ENCODE measurements around the gene SLX9.
"Not testable (repeated sequence)": the region's sequence is repeated elsewhere in the genome, so short reads cannot be mapped to it uniquely, and the experiment has no call there.

Gene SLX9

DNA sequence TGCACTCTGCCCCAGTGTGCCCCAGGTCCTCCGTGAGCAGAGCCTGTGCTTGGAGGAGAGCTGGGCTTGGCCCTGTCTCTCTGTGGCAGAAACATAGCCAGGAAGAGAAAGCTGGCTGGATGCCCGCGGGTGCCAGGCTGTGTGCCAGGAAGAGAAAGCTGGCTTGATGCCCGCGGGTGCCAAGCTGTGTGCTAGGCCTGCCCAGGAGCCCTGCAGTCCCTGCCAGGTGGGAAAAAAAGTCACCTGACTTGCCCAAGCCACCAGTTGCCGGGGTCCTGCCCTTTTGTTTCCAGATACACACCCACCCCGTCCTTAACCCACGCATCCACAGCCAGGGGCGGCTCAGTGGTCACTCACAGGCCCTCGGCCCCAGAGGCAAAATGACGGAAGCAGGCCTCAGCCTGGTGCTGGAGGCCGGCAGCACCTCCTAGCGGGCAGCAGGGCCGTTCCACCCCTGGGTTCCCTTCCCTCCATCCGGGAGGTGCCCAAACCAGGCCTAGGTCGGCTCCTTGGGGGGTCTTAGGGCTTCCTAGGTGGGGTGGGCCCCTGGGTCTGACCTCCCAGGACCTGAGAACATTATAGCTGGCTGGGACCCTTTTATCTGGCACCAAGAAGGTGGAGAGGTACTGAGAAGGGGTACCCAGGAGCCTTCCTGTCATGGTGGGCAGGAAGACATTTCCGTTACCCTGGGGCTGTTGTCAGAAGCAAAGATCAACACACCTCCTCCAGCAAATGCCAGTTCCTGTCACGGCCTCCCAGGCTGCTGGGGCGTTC lies 28.3 kb upstream of the SLX9 start:
- no peak overlapping the region for H3K4me3 ChIP-seq (ENCODE audit: low read length)
- no peak overlapping the region for H3K27ac ChIP-seq (ENCODE audit: low read depth, low read length)
- no peaks in the 10 kb centered on the region for H3K36me3 ChIP-seq (ENCODE audit: insufficient read depth, low read length)
- no peaks in the 10 kb centered on the region; the same call in 1 of the 2 replicates for H3K27me3 ChIP-seq (ENCODE audit: insufficient read depth, low read length)
- 91% methylated on average over 19 of the region's 19 CpGs for WGBS
- no peak overlapping the region for H3K9ac ChIP-seq (ENCODE audit: low read depth, low read length)
- H3K9me3 ChIP-seq (ENCODE audit: insufficient read depth, low read depth, low read length), result no peaks in the 10 kb centered on the region
- no peaks in the 10 kb centered on the region for H3K4me1 ChIP-seq (ENCODE audit: insufficient read depth, low read length)

DNA sequence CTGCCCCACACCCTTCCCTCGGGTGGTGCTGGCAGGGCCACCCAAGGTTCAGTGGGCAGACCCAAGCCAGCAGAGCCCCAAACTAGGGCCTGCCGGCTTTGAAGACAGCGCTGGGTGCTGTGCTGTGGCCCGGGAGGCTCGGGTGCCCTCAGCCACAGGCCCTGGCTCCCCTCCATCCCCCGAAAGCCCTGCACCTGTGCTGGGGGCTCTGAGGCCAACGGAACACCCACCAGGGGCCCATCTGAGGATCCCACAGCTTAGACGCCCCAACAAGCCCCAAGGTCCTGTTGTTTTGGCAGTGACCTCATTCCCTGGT lies 27.7 kb upstream of the SLX9 start:
- Histone ChIP-seq H3K9ac (ENCODE audit: low read depth, low read length) (no peak overlapping the region), H3K9me3 (ENCODE audit: insufficient read depth, low read depth, low read length) (no peaks in the 10 kb centered on the region), H3K4me1 (ENCODE audit: insufficient read depth, low read length) (no peaks in the 10 kb centered on the region), H3K27ac (ENCODE audit: low read depth, low read length) (no peak overlapping the region), H3K27me3 (ENCODE audit: insufficient read depth, low read length) (no peaks in the 10 kb centered on the region; the same call in 1 of the 2 replicates), H3K4me3 (ENCODE audit: low read length) (no peak overlapping the region), H3K36me3 (ENCODE audit: insufficient read depth, low read length) (no peaks in the 10 kb centered on the region)
- 88% methylated on average over 8 of the region's 8 CpGs for whole genome bisulfite sequencing

DNA sequence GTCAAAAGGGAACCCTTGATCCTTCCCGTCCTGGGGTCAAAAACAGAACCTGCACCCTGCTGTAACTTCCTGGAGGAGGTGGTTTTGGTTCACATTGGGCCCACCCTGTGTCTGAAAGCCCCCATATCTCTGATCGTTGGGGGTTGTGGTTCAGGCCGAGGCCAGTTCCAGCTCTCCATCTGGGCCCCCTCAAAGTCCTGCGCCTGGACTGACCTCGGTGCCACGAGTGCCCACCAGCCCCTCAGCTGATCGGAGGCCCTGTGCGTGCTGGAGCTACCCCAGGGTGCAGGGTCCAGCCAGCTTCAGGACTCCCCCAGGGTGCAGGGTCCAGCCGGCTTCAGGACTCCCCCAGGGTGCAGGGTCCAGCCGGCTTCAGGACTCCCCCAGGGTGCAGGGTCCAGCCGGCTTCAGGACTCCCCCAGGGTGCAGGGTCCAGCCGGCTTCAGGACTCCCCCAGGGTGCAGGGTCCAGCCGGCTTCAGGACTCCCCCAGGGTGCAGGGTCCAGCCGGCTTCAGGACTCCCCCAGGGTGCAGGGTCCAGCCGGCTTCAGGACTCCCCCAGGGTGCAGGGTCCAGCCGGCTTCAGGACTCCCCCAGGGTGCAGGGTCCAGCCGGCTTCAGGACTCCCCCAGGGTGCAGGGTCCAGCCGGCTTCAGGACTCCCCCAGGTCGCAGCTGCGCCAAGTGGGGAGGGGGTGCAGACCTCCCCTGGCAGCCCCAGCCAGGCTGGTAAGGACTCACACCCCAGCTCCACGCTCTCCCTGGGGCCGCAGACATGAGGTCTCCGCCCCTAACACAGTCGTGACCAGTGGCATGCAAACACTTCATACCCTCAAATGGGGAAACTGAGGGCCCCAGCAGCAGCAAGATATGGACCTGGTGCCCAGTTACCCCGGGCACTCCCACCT lies 27.1 kb upstream of the SLX9 start:
- not testable (repeated sequence) for H3K27me3 ChIP-seq (ENCODE audit: insufficient read depth, low read length); H3K27ac ChIP-seq (ENCODE audit: low read depth, low read length); H3K9ac ChIP-seq (ENCODE audit: low read depth, low read length); H3K4me1 ChIP-seq (ENCODE audit: insufficient read depth, low read length); H3K36me3 ChIP-seq (ENCODE audit: insufficient read depth, low read length); H3K9me3 ChIP-seq (ENCODE audit: insufficient read depth, low read depth, low read length); H3K4me3 ChIP-seq (ENCODE audit: low read length)
- 87% methylated on average over 17 of the region's 25 CpGs for WGBS

DNA sequence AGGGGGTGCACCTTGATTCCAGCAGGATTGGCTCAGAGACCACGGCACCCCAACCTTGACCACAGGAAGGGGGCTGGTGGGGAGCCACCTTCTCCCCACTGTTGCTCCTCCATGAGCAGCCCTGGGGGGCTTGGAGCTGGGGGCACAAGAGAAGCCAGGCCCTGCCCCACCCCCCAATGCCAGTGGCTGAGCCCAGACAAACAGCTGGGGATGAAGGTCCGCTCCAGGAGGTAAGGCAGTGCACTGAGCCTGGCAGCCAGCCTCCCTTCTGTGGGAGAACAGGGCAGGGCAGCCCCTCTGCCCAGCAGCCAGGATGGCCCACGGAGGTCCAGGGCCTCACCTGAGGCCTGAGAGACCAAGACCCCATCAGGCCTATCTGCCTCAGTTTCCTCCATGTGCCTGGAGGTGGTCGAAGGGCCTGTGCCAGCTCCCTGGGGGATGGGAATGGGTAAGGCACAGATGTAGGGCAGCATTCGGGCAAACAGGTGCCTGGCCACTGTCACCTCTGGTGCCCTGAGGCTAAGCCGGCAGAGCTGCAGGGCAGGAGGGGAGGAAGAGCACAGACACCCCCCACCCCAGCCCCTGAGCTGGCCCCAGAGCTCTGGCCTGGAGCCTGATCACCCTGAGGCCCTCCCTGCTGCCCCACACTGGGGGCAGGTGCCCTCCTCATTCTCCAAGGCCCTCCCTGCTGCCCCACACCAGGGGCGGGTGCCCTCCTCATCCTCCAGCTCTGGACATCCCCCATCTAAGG lies 26.2 kb upstream of the SLX9 start:
- Histone ChIP-seq H3K36me3 (ENCODE audit: insufficient read depth, low read length) (no peaks in the 10 kb centered on the region), H3K27ac (ENCODE audit: low read depth, low read length) (no peak overlapping the region), H3K4me1 (ENCODE audit: insufficient read depth, low read length) (no peaks in the 10 kb centered on the region), H3K27me3 (ENCODE audit: insufficient read depth, low read length) (peaks cover 13% of the 10 kb centered on the region), H3K4me3 (ENCODE audit: low read length) (no peak overlapping the region), H3K9ac (ENCODE audit: low read depth, low read length) (no peak overlapping the region), H3K9me3 (ENCODE audit: insufficient read depth, low read depth, low read length) (no peaks in the 10 kb centered on the region)
- WGBS, result 90% methylated on average over 7 of the region's 7 CpGs

DNA sequence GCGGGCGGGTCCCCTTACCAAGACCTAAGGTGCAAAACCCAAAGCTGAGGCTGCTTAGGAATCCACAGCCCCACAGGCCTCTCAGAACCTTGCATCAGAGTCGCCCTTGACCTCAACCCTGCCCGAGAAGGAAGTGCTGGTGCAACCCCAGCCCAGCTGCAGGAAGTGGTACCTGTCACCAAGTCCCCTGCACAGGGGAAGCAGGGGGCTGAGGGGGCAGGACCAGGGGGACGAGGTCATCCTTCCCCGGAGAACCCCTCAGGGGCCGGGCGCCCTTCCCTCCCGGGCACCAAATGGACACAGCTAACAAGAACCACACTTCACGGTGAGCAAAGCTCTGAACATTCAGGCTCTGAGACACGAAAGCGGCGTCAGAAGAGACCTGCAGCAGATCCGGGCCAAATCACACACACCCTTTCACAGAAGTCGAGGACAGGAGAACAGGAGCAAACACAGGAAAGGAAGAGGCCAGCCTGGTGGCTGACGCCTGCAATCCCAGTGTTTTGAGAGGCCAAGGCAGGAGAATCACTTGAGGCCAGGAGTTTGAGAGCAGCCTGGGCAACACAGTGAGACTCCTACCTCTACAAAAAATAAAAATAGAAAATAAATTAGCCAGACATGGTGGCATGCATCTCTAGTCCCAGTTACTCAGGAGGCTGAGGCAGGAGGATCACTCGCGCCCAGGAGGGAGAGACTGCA lies 25.5 kb upstream of the SLX9 start:
- H3K27me3 ChIP-seq (ENCODE audit: insufficient read depth, low read length), result peaks cover 20% of the 10 kb centered on the region
- 93% methylated on average over 18 of the region's 18 CpGs for WGBS
- H3K9me3 ChIP-seq (ENCODE audit: insufficient read depth, low read depth, low read length), result no peaks in the 10 kb centered on the region
- H3K4me3 ChIP-seq (ENCODE audit: low read length), result no peak overlapping the region
- no peaks in the 10 kb centered on the region for H3K36me3 ChIP-seq (ENCODE audit: insufficient read depth, low read length)
- no peaks in the 10 kb centered on the region for H3K4me1 ChIP-seq (ENCODE audit: insufficient read depth, low read length)
- no peak overlapping the region for H3K27ac ChIP-seq (ENCODE audit: low read depth, low read length)
- no peak overlapping the region for H3K9ac ChIP-seq (ENCODE audit: low read depth, low read length)

DNA sequence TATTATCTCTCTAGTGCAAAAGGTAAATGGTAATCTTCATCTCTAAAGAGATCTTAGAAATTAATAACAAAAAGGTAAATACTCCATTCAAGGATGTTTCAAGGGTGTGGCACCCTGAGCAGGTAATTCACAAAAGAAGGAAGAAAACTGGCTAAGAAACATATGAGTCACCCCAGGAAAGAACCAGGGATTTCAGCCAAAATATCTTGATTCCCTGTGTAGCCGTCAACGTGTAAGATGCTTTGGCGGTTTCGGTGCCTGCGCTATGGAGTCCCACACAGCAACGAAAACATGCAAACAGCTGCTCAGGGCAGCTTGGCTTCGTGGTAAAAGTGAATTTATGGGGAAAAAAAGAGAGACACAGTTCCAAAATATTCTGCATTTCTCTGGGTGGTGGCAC lies 22.9 kb upstream of the SLX9 start:
- no peaks in the 10 kb centered on the region for H3K9me3 ChIP-seq (ENCODE audit: insufficient read depth, low read depth, low read length)
- no peak overlapping the region for H3K9ac ChIP-seq (ENCODE audit: low read depth, low read length)
- H3K4me1 ChIP-seq (ENCODE audit: insufficient read depth, low read length), result 0 out of 2 replicates have a peak, but pooled peaks cover 4% of the 10 kb centered on the region
- no peak overlapping the region for H3K27ac ChIP-seq (ENCODE audit: low read depth, low read length)
- 86% methylated on average over 7 of the region's 7 CpGs for WGBS
- H3K27me3 ChIP-seq (ENCODE audit: insufficient read depth, low read length), result peaks cover 46% of the 10 kb centered on the region
- no peaks in the 10 kb centered on the region for H3K36me3 ChIP-seq (ENCODE audit: insufficient read depth, low read length)
- H3K4me3 ChIP-seq (ENCODE audit: low read length), result no peak overlapping the region

DNA sequence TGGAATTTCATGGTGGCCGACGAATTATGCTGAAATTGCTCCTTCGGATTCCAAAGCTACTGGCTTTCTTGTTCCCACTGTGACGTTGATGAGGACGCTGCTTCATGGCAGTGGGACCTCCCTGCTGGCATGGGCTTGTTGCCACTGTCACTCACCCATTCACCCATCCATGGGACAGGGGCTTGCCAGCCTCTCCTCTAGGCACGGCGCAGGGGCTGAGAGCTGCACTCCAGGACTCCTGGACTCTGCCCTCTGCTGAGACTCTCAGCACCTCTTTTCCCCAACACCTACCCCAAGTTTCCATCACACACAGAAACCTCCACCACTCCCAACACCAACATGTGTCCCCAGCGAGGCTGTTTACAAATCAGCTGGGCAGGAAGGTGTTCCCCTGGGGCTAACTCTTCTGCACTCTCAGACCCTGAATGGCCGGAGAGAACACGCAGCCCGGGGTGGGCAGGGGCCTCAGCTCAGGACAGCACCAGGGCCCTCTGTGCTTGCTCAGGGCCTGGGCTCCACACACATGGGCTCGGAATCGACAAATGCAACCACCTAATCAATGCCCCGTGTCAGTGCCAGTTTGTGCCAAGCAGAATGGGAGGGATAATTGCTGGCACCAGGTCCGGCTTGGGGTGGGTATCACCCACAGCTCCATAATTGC lies 22.3 kb upstream of the SLX9 start:
- Histone ChIP-seq H3K36me3 (ENCODE audit: insufficient read depth, low read length) (no peaks in the 10 kb centered on the region), H3K27ac (ENCODE audit: low read depth, low read length) (no peak overlapping the region), H3K9me3 (ENCODE audit: insufficient read depth, low read depth, low read length) (no peaks in the 10 kb centered on the region), H3K4me1 (ENCODE audit: insufficient read depth, low read length) (0 out of 2 replicates have a peak, but pooled peaks cover 4% of the 10 kb centered on the region), H3K4me3 (ENCODE audit: low read length) (no peak overlapping the region), H3K9ac (ENCODE audit: low read depth, low read length) (no peak overlapping the region), H3K27me3 (ENCODE audit: insufficient read depth, low read length) (peaks cover 50% of the 10 kb centered on the region)
- WGBS, result 87% methylated on average over 15 of the region's 15 CpGs

DNA sequence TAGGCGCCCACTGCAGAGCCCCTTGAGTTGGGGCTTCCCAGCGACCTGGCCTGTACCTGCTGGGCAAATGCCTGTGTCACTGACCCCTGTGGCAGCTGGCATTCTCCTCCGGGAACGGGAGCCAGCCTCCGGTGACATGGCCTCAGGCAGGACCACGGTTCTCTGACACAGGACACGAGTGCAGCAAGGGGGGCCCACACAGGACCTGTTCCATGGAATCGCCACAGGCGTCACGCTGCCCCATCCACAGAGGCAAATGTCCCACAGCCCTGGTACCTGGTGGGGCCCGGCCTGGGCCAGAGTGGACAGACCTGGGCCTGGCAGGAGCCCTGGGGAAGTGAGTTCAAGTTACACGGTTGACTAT lies 21.7 kb upstream of the SLX9 start:
- Histone ChIP-seq H3K9ac (ENCODE audit: low read depth, low read length) (no peak overlapping the region), H3K9me3 (ENCODE audit: insufficient read depth, low read depth, low read length) (no peaks in the 10 kb centered on the region), H3K36me3 (ENCODE audit: insufficient read depth, low read length) (no peaks in the 10 kb centered on the region), H3K27ac (ENCODE audit: low read depth, low read length) (no peak overlapping the region), H3K4me1 (ENCODE audit: insufficient read depth, low read length) (0 out of 2 replicates have a peak, but pooled peaks cover 4% of the 10 kb centered on the region), H3K4me3 (ENCODE audit: low read length) (no peak overlapping the region), H3K27me3 (ENCODE audit: insufficient read depth, low read length) (peaks cover 56% of the 10 kb centered on the region)
- WGBS, result 88% methylated on average over 12 of the region's 12 CpGs

DNA sequence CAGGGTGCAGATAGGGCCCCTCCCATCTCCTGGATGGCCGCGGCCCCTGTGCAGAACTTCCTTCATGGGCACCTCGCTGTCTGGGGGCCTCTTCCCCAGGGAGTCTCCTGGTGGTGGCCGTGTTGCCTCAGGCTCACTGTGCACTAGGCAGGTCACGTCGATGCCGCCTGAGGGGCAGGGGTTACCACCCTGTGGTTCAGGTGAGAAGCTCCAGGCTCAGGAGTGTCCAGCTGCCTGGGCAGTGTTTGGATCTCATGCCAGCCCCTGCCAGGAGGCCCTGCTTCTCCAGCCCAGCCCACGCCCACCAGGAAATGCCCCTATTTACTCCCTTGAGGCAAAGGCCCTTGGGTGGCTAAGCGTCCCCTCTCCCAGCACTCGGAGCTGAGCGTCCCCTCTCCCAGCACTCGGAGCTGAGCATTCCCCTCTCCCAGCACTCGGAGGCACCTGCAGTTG lies 21.2 kb upstream of the SLX9 start:
- H3K9me3 ChIP-seq (ENCODE audit: insufficient read depth, low read depth, low read length), result no peaks in the 10 kb centered on the region
- H3K4me3 ChIP-seq (ENCODE audit: low read length), result peak overlapping the region; percentile 36
- WGBS, result 51% methylated on average over 13 of the region's 13 CpGs
- H3K27me3 ChIP-seq (ENCODE audit: insufficient read depth, low read length), result peaks cover 57% of the 10 kb centered on the region
- no peak overlapping the region for H3K27ac ChIP-seq (ENCODE audit: low read depth, low read length)
- no peaks in the 10 kb centered on the region for H3K36me3 ChIP-seq (ENCODE audit: insufficient read depth, low read length)
- 0 out of 2 replicates have a peak, but pooled peaks cover 4% of the 10 kb centered on the region for H3K4me1 ChIP-seq (ENCODE audit: insufficient read depth, low read length)
- no peak overlapping the region for H3K9ac ChIP-seq (ENCODE audit: low read depth, low read length)

DNA sequence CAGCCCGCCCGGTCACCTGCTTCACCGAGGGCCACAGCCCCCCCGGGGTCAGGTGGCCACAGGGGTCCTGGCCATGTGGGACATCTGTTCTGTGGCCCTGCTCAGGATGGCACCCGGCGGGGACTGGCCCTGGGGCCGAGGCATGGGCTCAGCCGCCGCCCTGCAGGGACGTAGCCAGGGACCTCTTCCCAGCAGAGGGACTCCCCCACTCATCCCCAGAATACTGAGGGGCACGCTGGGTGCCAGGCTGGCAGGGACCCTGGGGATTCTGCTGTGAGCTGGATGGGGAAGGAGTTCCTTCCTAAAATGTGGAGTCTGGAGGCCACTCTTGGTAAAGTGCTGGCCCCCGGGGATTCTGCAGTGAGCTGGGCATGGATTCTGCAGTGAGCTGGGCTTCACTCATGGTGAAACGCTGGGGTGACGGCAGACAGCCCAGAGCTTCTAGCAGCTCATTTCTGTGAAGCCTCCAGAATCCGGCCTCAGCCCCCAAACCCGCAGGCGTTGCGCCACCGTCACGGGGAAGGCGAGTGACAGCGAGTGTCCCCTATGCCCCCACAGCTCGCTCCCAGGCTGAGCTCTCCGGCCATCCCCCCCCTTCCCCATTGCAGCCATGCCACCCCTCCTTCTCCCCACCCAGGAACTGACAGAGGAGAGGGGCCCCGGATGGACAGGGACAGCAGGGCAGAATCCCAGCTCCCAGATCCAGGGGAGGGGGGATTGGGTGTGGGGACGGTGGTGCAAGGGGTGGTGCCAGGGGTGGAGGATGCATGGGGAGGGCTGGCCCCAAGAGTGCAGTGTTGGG lies 20.5 kb upstream of the SLX9 start:
- H3K36me3 ChIP-seq (ENCODE audit: insufficient read depth, low read length), result no peaks in the 10 kb centered on the region
- peak overlapping the region; percentile 36 for H3K4me3 ChIP-seq (ENCODE audit: low read length)
- WGBS, result 57% methylated on average over 23 of the region's 26 CpGs
- 0 out of 2 replicates have a peak, but pooled peaks cover 4% of the 10 kb centered on the region for H3K4me1 ChIP-seq (ENCODE audit: insufficient read depth, low read length)
- no peak overlapping the region for H3K9ac ChIP-seq (ENCODE audit: low read depth, low read length)
- no peak overlapping the region for H3K27ac ChIP-seq (ENCODE audit: low read depth, low read length)
- H3K27me3 ChIP-seq (ENCODE audit: insufficient read depth, low read length), result peaks cover 62% of the 10 kb centered on the region
- H3K9me3 ChIP-seq (ENCODE audit: insufficient read depth, low read depth, low read length), result no peaks in the 10 kb centered on the region

Measured in HUES64 (cell line).